Effector CD4-positive, alpha-beta T cell (primary cell): Measurements from ENCODE around the gene NLRP3.
"Not testable (repeated sequence)": the region's sequence is repeated elsewhere in the genome, so short reads cannot be mapped to it uniquely, and the experiment has no call there.

Source experiments
- DNase-seq: peaks from one replicate; pipeline ENCODE4 v3.0.0-alpha.2; 2020
- total RNA-seq: gene quantifications from one replicate; lab custom pipeline; 2026; lab: John Stamatoyannopoulos, UW

NLRP3 gene
- total RNA-seq, result 1.7 reads per million

DNA sequence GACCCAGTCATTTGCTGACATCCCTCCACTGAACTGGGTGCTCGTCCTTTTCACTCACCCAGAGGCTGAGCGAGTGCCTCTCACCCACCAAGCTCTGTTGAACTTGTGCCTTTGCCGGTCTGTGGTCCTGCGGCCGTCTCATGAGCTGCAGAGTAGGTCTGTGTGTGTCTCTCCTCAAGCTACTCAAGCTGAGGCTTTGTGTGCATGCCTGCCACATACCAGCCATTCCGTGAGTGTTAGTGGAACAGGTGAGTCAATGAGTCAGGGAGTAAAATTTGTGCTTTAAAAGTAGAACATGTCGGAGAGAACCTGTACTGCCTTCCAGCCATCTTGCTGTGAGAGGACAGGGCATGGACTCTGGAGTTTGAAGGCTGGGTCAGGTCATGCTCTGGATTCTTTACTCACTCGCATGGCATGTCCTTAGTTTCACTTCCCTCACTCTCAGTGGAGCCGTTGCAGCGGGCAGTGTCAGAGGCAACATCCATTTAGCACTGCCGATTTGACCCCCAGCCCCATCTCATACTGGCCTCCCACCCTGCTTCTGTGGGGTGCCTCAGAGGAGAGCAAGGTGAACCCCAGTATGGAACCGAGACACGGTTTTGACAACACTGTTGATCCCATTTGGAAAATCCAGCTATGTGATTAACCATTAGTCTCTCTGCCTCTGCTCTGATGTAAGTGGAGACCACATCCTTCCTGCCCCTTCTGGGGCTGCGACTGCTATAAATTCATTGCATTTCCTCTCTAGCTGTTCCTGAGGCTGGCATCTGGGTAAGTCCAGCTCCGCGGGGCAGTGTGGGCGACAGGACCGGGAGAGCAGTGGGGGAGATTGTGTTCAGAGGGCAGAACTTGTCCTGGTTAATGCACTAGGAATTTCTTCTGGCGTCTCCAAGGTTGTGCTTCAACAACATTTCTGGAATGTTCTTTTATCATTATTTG is at the start of gene NLRP3:
TSS of gene NLRP3 (plus strand) at position 751 of the 939 bp plus-strand sequence. CDS start 2,628 bp downstream, outside the sequence.
- no peak for DNase-seq

DNA sequence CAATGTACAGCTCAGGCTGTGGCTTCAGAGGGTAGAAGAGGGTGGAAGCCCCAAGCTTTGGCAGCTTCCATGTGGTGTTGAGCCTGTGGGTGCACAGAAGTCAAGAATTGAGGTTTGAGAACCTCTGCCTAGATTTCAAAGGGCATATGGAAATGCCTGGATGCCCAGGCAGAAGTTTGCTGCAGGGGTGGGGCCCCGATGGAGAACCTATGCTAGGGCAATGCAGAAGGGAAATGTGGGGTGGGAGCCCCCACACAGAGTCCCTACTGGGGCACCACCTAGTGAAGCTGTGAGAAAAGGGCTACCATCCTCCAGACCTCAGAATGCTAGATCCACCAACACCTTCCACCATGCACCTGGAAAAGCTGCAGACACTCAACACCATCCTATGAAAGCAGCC is 49.6 kb upstream of the NLRP3 start:
- DNase-seq, result not testable (repeated sequence)

GRCh38 chr1:247366926-247367645 is 48.9 kb upstream of the NLRP3 start:
- DNase-seq, result no peak

GRCh38 chr1:247367786-247368422 is 48.1 kb upstream of the NLRP3 start:
- no peak for DNase-seq

- no peak for DNase-seq
Observed at GRCh38 chr1:247368490-247369145, 47.4 kb upstream of the NLRP3 start.

- DNase-seq, result no peak
Observed at GRCh38 chr1:247370786-247371732, 44.9 kb upstream of the NLRP3 start.

- DNase-seq, result no peak
Observed at GRCh38 chr1:247371801-247372259, 44.1 kb upstream of the NLRP3 start.

- DNase-seq, result peak; percentile 33
Observed at GRCh38 chr1:247373721-247374141, 42.2 kb upstream of the NLRP3 start.

DNA sequence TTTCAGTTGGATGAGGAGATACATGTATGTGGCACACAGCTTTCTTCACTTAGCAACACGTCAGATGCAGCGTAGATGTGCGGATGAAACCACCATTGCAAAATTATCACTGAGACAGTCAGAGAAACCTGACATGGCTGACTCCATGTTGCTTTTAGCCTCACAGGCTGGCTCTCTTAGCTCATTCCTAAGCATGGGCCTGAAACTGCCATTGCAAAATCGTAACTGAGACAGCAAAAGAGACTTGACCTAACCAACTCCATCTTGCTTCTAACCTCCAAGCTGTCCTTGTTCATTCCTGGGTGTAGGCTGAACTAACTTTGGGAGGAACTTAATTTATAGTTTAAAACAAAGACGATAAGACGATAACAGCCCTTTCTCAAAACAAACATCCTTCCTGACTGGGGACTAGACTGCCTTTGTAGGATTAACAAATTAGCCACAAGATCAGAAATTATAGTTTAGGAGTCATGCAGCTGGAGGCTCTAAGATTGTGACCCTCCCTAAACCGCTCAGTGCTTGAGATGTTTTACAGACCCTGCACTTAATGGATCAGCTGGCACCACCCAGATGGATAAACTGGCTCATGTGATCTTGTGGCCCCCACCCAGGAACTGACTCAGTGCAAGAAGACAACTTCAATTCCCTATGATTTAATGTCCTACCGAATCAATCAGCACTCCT is 41.2 kb upstream of the NLRP3 start:
- DNase-seq, result not testable (repeated sequence)

DNA sequence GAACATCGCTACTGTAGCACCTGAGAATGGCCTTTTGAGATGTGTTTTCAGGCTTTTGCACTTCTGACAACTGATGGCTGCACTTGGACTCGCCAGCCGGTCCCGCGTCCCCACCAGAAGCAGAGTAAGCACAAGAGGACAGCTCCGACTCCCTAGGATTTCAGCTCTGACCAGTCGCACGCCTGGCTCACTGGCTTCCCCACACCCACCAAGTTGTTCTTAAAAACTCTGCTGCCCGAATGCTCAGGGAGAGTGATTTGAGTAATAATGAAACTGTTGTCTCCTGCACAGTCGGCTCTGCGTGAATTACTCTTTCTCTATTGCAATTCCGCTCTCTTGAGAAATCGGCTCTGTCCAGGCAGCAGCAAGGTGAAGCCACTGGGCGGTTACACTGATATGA is 40.2 kb upstream of the NLRP3 start:
- DNase-seq, result no peak

DNA sequence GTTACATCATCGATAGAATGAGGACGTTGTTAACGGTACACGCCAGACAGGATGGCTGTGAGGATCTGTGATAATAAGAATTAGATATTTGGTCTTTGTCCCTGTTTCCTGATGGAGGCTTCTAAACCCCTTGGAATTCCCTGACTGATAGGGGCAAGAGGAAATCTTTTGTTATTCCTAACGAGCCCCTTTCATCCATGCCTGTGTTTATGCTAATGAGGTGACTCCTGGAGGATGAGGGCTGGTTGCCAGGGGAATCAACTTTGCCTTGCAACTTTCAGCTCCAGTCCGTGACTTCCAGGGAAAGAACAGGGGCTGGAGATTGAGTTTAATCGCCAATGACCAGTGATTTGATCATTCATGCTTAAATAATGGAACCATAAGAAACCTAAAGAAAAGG is 39.3 kb upstream of the NLRP3 start:
- DNase-seq, result no peak

DNA sequence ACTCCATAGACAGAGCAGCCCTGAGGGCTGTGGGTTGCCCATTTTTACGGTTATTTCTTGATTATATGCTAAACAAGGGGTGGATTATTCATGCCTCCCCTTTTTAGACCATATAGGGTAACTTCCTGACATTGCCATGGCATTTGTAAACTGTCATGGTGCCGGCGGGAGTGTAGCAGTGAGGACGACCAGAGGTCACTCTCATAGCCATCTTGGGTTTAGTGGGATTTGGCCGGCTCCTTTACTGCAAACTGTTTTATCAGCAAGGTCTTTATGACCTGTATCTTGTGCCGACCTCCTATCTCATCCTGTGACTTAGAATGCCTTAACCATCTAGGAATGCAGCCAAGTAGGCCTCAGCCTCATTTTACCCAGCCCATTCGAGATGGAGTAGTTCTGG is 38.3 kb upstream of the NLRP3 start:
- DNase-seq, result not testable (repeated sequence)

GRCh38 chr1:247378334-247379073 is 37.5 kb upstream of the NLRP3 start:
- no peak for DNase-seq

- DNase-seq, result no peak
Observed at GRCh38 chr1:247385283-247385682, 30.7 kb upstream of the NLRP3 start.

GRCh38 chr1:247386217-247386616 is 29.8 kb upstream of the NLRP3 start:
- no peak for DNase-seq

GRCh38 chr1:247386687-247387086 is 29.3 kb upstream of the NLRP3 start:
- DNase-seq, result no peak

- no peak for DNase-seq
Observed at GRCh38 chr1:247387096-247387495, 28.9 kb upstream of the NLRP3 start.

GRCh38 chr1:247387565-247387964 is 28.4 kb upstream of the NLRP3 start:
- DNase-seq, result no peak

GRCh38 chr1:247390116-247390791 is 25.7 kb upstream of the NLRP3 start:
- peak; percentile 75 for DNase-seq
